ENCODE results near the gene LRRC1.

DNA sequence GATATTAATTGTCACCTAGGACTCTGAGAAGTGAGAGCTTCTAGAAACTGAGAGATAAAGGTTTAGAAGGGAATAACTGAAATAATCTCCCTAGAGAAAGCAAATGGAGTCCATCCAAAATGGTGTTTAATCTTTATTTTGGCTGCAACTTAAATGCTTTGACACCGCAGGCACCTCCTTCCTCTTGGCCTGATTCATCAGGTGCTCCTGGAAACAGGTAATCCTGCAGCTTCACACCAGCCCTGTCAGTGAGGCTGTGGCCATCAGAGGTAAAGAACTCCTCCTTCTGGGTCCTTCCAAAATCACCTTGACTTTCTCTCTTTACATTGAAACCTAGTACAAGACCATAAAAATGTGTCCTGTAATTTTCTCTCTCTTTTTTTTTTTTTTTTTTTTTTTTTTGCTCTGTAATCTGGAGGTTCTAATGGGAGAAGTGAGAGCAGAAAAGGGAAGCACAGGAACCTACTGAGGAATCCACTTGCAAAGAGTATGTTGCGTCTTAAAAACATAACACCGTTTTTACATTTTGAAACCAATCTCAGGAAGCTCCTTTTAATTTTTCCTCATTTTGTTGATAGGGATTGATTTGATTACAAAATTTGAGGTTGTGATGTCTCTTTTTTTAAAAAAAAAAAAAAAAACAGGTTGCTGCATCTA lies 124.2 kb downstream of the LRRC1 start:
- TF ChIP-seq, protein P1, sequence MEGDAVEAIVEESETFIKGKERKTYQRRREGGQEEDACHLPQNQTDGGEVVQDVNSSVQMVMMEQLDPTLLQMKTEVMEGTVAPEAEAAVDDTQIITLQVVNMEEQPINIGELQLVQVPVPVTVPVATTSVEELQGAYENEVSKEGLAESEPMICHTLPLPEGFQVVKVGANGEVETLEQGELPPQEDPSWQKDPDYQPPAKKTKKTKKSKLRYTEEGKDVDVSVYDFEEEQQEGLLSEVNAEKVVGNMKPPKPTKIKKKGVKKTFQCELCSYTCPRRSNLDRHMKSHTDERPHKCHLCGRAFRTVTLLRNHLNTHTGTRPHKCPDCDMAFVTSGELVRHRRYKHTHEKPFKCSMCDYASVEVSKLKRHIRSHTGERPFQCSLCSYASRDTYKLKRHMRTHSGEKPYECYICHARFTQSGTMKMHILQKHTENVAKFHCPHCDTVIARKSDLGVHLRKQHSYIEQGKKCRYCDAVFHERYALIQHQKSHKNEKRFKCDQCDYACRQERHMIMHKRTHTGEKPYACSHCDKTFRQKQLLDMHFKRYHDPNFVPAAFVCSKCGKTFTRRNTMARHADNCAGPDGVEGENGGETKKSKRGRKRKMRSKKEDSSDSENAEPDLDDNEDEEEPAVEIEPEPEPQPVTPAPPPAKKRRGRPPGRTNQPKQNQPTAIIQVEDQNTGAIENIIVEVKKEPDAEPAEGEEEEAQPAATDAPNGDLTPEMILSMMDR (optimal IDR thresholded peaks at IDR 0.05 in 1 of 3, IDR thresholded peaks at IDR 0.05 in 1 of 3, conservative IDR thresholded peaks at IDR 0.05 in 1 of 3; ENCODE audit: extremely low read depth in 1 of 3, insufficient read depth in 2 of 3, low read length in 3 of 3), result no peak
- no peak for TF ChIP-seq EZH2 (IDR thresholded peaks at IDR 0.05; ENCODE audit: low read length)

All from keratinocyte (primary cell).